Measurements from ENCODE around the gene CRYL1. TPM values are rescaled to one million over a fixed set of nuclear protein-coding genes. Genes with fewer than 3 reads are reported as not detected.
A peak's percentile ranks its signal among the peaks of the same experiment; 100 is the strongest.

The CRYL1 gene
- total and polyA plus RNA-seq, 2 of the 8 experiments (the other 6 are each of a cell fraction or from before 2014, with no cell fraction given): 1.9 to 6.4 TPM

- Histone ChIP-seq H2AFZ (ENCODE audit: low read length) (peak overlapping the region; percentile 61), H3K4ac (replicated peaks; ENCODE audit: insufficient read length, low read depth, low read length) (no peak overlapping the region)
- WGBS, 2 experiments (ENCODE audit: extremely low coverage in 1 of 2, insufficient coverage in 1 of 2, insufficient read length in 1 of 2, insufficient replicate concordance in 2 of 2, low coverage in 1 of 2, low lambda C conversion rate in 2 of 2, missing lambda C conversion rate in 1 of 2): 74% methylated on average over 10 of the region's 10 CpGs; no CpG with 5 or more reads in 1 of the 2 experiments
Observed at GRCh38 chr13:20512042-20512683, 13.5 kb downstream of the CRYL1 start.

More at GRCh38 chr13:20512042-20512683, 13.5 kb downstream of the CRYL1 start:
- no peak overlapping the region for H2BK12ac ChIP-seq (ENCODE audit: low read depth, low read length)
- no peak overlapping the region for H4K5ac ChIP-seq (ENCODE audit: insufficient read length, low read depth, low read length)
- ChIA-PET CTCF (ENCODE audit: partially characterized antibody) (interaction anchor here (1.2 kb wide), 1 partner anchor 275 kb away, joined by 3 read pairs; no protein-coding TSS in a partner anchor), POLR2A (ENCODE audit: partially characterized antibody) (interaction anchor here (0.8 to 1.2 kb wide), 2 partner anchors 10 to 56 kb away, joined by 3 read pairs; no protein-coding TSS in a partner anchor)
- H3K27ac ChIP-seq (ENCODE audit: low read depth, low read length): no peak overlapping the region
- no peak overlapping the region for H3K9ac ChIP-seq (replicated peaks in 1 of 4; ENCODE audit: extremely low read depth in 1 of 4, low read depth in 3 of 4, low read length in 3 of 4)
- H3K23me2 ChIP-seq (ENCODE audit: low read depth, low read length): no peaks in the 10 kb centered on the region; the same call in 1 of the 2 replicates
- no peak overlapping the region for H2BK20ac ChIP-seq (ENCODE audit: low read length)
- no peak overlapping the region for H3K4me2 ChIP-seq (ENCODE audit: insufficient read depth in 1 of 2, low read depth in 2 of 2, low read length in 2 of 2)
- no peaks in the 10 kb centered on the region for H3K27me3 ChIP-seq (replicated peaks in 1 of 4; ENCODE audit: control insufficient read depth in 3 of 4, extremely low read depth in 1 of 4, insufficient read depth in 3 of 4, low read length in 3 of 4)
- H2BK120ac ChIP-seq (replicated peaks; ENCODE audit: low read depth, low read length): no peak overlapping the region
- H3K79me1 ChIP-seq (ENCODE audit: low read depth, low read length): no peaks in the 10 kb centered on the region
- H3K4me3 ChIP-seq (ENCODE audit: extremely low read depth in 1 of 4, insufficient read depth in 2 of 4, low read depth in 3 of 4, low read length in 4 of 4): no peak overlapping the region
- no peak overlapping the region for H2BK5ac ChIP-seq (ENCODE audit: low read depth, low read length)
- no peaks in the 10 kb centered on the region for H4K20me1 ChIP-seq (replicated peaks in 1 of 2; ENCODE audit: control insufficient read depth in 1 of 2, insufficient read depth in 2 of 2, low read length in 2 of 2)
- TF ChIP-seq CTCF (IDR thresholded peaks at IDR 0.05; ENCODE audit: control extremely low read depth in 1 of 3, insufficient read depth in 1 of 3, low read depth in 1 of 3, low read length in 3 of 3) (peak in 1 of 3 experiments; percentile 21; a peak in 1 of 4 replicates), BCL11A (IDR thresholded peaks at IDR 0.05; ENCODE audit: low read depth in 2 of 2, low read length in 2 of 2) (no peak), RFX5 (IDR thresholded peaks at IDR 0.05; ENCODE audit: borderline replicate concordance, low read depth, low read length) (no peak), POLR2A (IDR thresholded peaks at IDR 0.05; ENCODE audit: control extremely low read depth in 1 of 2, low read depth in 2 of 2, low read length in 2 of 2) (no peak), CREB1 (IDR thresholded peaks at IDR 0.05) (peak; percentile 72), HDAC6 (IDR thresholded peaks at IDR 0.05; ENCODE audit: low read depth, low read length) (no peak), MAX (IDR thresholded peaks at IDR 0.05) (peak; percentile 15; the same call in 1 of the 2 replicates), TBP (IDR thresholded peaks at IDR 0.05; ENCODE audit: low read depth, low read length) (peak; percentile 89), TEAD4 (IDR thresholded peaks at IDR 0.05; ENCODE audit: low read depth, low read length) (peak; percentile 84)
- no peak overlapping the region for H4K8ac ChIP-seq (ENCODE audit: extremely low read depth, insufficient read depth, low read length)
- H2BK15ac ChIP-seq (ENCODE audit: low read length): no peak overlapping the region
- no peak overlapping the region for H3K23ac ChIP-seq (ENCODE audit: insufficient read length)
- FAIRE-seq (peak; percentile 42), DNase-seq (ENCODE audit: low read depth in 1 of 2, low spot score in 2 of 2) (peak in 1 of 2 experiments; percentile 61)
- no peak overlapping the region for H4K91ac ChIP-seq (replicated peaks; ENCODE audit: insufficient read length, low read length)
- H3K56ac ChIP-seq (replicated peaks; ENCODE audit: insufficient read length, low read depth, low read length): no peak overlapping the region
- H2AK5ac ChIP-seq (ENCODE audit: low read depth, low read length): no peak overlapping the region
- H3K9me3 ChIP-seq (ENCODE audit: insufficient read depth in 2 of 2, low read depth in 1 of 2, low read length in 1 of 2): no peaks in the 10 kb centered on the region
- H3K14ac ChIP-seq (ENCODE audit: insufficient read length): no peak overlapping the region
- H3K36me3 ChIP-seq (ENCODE audit: control insufficient read depth in 2 of 4, insufficient read depth in 4 of 4, low read length in 3 of 4): no peaks in the 10 kb centered on the region
- no peak overlapping the region; the same call in 1 of the 2 replicates for H3K18ac ChIP-seq (ENCODE audit: extremely low read depth, low read length)
- no peaks in the 10 kb centered on the region for H3K79me2 ChIP-seq (ENCODE audit: control insufficient read depth in 1 of 2, insufficient read depth in 2 of 2, low read length in 2 of 2)
- peaks cover 0 to 8% (median 3%) of the 10 kb centered on the region in 4 experiments; a peak in 4 of 7 replicates for H3K4me1 ChIP-seq (replicated peaks in 1 of 4; ENCODE audit: control insufficient read depth in 3 of 4, insufficient read depth in 4 of 4, low read length in 3 of 4)
